Peyer's patch (tissue), 4 donors: ENCODE results near the gene MYD88. TPM values are rescaled to one million over a fixed set of nuclear protein-coding genes. Genes with fewer than 3 reads are reported as not detected.
"Not testable (repeated sequence)": the region's sequence is repeated elsewhere in the genome, so short reads cannot be mapped to it uniquely, and the experiment has no call there.

Experiments used
- DNase-seq, 3 donors: peaks; one replicate each; pipeline ENCODE4 v3.0.0-alpha.2; 2017 to 2019
- H3K27ac ChIP-seq, 4 donors: fragments of 200-600 bp; sonication (generic); one replicate each; pipeline ENCODE4 v1.5.1; 2016 to 2019
- H3K27me3 ChIP-seq, 2 donors: fragments of 200-600 bp; sonication (generic); one replicate each; pipeline ENCODE4 v1.5.1; 2019
- H3K36me3 ChIP-seq, 3 donors: fragments of 200-600 bp; sonication (generic); one replicate each; pipeline ENCODE4 v1.5.1; 2016 to 2019
- H3K4me1 ChIP-seq, 4 donors: fragments of 200-600 bp; sonication (generic); one replicate each; pipeline ENCODE4 v1.5.1; 2016 to 2019
- H3K4me3 ChIP-seq, 4 donors: fragments of 200-600 bp; sonication (generic); 1 replicate in 3 of 4; 2 replicates in 1 of 4; pipeline ENCODE4 v1.5.1; 2016 to 2019; ENCODE audit warnings: mild to moderate bottlenecking in 1 of 4
- H3K9me3 ChIP-seq, 4 donors: fragments of 200-600 bp; sonication (generic); one replicate each; pipeline ENCODE4 v1.5.1; 2016 to 2019; ENCODE audit warnings: mild to moderate bottlenecking in 1 of 4
- CTCF ChIP-seq, 6 experiments: fragments of 450-650 bp in 4 of 6; fragments of 200-600 bp in 2 of 6; sonication (generic) in 1 of 6; IDR thresholded peaks; one replicate each; pipeline ENCODE4 v1.5.1; 2017 to 2019; ENCODE audit warnings: antibody characterized with exemption in 6 of 6, mild to moderate bottlenecking in 3 of 6, moderate library complexity in 1 of 6
- POLR2A ChIP-seq, 2 donors: fragments of 450-650 bp; IDR thresholded peaks; one replicate each; pipeline ENCODE4 v1.5.1; 2017; ENCODE audit warnings: antibody characterized with exemption in 2 of 2, mild to moderate bottlenecking in 2 of 2, moderate library complexity in 2 of 2
- total RNA-seq, 4 donors: library from RNA; depleted of rRNA; stranded (reverse); fragments of >200 nt; gene quantifications; one replicate each; pipeline ENCODE4 v1.1.0, GENCODE V29; 2016

The MYD88 gene
- total RNA-seq, 4 donors from 2014 or later = 41.8 to 82.7 (median 73.8) TPM

DNA sequence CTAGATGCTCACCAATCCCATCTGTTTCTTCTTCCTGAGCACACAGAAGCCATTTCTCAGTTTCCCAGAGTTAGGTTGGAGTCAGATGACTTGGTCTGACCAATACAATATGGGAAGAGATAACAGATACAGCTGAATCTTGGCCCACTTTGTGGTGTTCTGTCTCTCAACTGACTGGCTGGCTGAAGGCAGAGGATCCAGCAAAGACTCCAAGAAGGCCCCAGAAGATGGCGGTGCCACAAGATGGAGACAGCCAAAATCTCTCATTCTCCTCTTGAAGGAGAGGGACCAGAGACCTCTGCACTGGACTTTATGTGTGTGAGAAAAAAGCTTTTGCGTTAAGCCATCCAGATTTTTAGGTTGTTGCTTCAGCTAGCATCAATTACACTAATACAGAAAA is 18.7 kb downstream of the MYD88 start:
- no peak overlapping the region for H3K27ac ChIP-seq
- H3K9me3 ChIP-seq = no peaks in the 10 kb centered on the region
- H3K36me3 ChIP-seq = no peaks in the 10 kb centered on the region
- TF ChIP-seq CTCF (IDR thresholded peaks at IDR 0.05) = no peak
- no peak for TF ChIP-seq POLR2A (IDR thresholded peaks at IDR 0.05)
- no peaks in the 10 kb centered on the region for H3K4me1 ChIP-seq
- no peaks in the 10 kb centered on the region for H3K27me3 ChIP-seq
- DNase-seq = no peak
- H3K4me3 ChIP-seq = no peak overlapping the region

GRCh38 chr3:38157595-38157994 is 19.1 kb downstream of the MYD88 start:
- DNase-seq = no peak
- H3K4me3 ChIP-seq = no peak overlapping the region
- TF ChIP-seq POLR2A (IDR thresholded peaks at IDR 0.05) (no peak), CTCF (IDR thresholded peaks at IDR 0.05) (no peak)

DNA sequence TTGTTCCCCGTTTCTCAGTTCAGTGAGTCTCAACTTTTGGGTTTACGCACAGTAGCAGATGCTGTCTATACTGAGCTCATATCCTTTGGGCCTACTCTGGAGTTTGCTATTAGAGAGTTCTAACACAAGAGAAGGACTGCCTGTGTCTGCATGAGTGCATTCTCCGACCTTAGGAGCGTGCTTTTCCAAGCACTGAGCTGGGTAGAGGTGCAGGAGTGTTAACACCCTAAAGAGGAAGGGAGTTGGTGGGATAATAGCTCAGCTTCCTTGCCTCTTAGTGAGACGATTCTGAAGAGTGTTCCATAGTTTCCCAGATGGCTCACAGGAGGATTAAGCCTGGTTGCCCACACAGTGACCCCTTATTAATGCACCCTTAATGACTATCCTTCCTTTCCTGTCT is 20.0 kb downstream of the MYD88 start:
- no peaks in the 10 kb centered on the region for H3K27me3 ChIP-seq
- H3K36me3 ChIP-seq = no peaks in the 10 kb centered on the region
- no peaks in the 10 kb centered on the region for H3K9me3 ChIP-seq
- TF ChIP-seq POLR2A (IDR thresholded peaks at IDR 0.05) (no peak), CTCF (IDR thresholded peaks at IDR 0.05) (no peak)
- no peak overlapping the region for H3K4me3 ChIP-seq
- H3K27ac ChIP-seq = no peak overlapping the region
- no peaks in the 10 kb centered on the region for H3K4me1 ChIP-seq
- DNase-seq = no peak

More at GRCh38 chr3:38157595-38157994, 19.1 kb downstream of the MYD88 start:
- H3K27me3 ChIP-seq = no peaks in the 10 kb centered on the region
- no peaks in the 10 kb centered on the region for H3K4me1 ChIP-seq
- no peaks in the 10 kb centered on the region for H3K9me3 ChIP-seq
- H3K36me3 ChIP-seq = no peaks in the 10 kb centered on the region
- no peak overlapping the region for H3K27ac ChIP-seq

DNA sequence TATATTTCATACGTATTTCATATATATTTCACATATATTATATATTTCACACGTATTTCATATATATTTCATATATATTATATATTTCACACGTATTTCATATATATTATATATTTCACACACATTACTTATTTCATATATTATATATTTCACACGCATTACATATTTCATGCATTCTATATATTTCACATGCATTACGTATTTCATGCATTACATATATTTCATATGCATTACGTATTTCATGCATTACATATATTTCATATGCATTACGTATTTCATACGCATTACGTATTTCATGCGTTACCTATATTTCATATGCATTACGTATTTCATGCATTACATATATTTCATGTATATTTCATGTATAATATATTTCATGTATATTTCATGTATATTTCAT is 22.2 kb downstream of the MYD88 start:
- not testable (repeated sequence) for H3K27ac ChIP-seq, H3K27me3 ChIP-seq, H3K4me3 ChIP-seq, H3K4me1 ChIP-seq, H3K36me3 ChIP-seq, DNase-seq, H3K9me3 ChIP-seq

DNA sequence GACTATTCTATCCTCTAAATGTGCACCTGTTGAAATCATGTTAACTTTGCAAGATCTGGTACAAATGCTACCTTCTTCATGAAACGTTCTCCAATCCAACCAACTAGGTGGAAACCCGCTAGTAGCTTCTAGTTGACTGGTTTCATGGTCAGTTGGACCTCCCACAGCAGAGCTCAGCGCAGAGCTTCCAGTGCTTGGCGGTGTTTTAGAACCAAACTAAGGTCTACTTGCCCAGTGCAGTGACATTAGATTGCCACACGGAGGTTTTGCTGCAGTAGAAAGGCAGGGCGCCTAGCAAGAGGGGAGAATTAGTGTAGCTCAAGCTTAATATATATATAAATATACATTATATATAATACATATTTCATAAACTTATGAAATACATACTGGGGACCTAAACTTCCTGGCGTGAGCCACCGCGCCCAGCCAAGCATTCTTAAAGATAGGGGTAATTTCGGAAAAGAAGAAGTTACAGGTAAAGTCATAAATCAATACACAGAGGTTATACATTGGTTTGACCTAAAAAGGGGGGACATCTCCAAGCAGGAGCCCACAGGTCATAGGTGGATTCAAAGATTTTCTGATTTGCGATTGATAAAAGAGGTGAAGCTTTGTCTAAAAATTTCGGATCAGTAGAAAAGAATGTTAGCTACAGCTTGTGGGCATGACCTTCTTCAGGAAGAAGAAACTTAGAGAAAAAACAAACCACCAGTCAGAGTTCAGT is 24.8 kb downstream of the MYD88 start:
- no peak for DNase-seq
- H3K27ac ChIP-seq = peak overlapping the region in 2 of 4 donors; percentile 96 to 98
- no peaks in the 10 kb centered on the region for H3K27me3 ChIP-seq
- no peak overlapping the region for H3K4me3 ChIP-seq
- H3K9me3 ChIP-seq = no peaks in the 10 kb centered on the region
- H3K36me3 ChIP-seq = no peaks in the 10 kb centered on the region
- peak in 3 of 6 experiments; percentile 15 to 28 (median 24) for TF ChIP-seq CTCF (IDR thresholded peaks at IDR 0.05)
- no peak for TF ChIP-seq POLR2A (IDR thresholded peaks at IDR 0.05)
- H3K4me1 ChIP-seq = peaks cover 0 to 12% (median 0%) of the 10 kb centered on the region in 4 donors

DNA sequence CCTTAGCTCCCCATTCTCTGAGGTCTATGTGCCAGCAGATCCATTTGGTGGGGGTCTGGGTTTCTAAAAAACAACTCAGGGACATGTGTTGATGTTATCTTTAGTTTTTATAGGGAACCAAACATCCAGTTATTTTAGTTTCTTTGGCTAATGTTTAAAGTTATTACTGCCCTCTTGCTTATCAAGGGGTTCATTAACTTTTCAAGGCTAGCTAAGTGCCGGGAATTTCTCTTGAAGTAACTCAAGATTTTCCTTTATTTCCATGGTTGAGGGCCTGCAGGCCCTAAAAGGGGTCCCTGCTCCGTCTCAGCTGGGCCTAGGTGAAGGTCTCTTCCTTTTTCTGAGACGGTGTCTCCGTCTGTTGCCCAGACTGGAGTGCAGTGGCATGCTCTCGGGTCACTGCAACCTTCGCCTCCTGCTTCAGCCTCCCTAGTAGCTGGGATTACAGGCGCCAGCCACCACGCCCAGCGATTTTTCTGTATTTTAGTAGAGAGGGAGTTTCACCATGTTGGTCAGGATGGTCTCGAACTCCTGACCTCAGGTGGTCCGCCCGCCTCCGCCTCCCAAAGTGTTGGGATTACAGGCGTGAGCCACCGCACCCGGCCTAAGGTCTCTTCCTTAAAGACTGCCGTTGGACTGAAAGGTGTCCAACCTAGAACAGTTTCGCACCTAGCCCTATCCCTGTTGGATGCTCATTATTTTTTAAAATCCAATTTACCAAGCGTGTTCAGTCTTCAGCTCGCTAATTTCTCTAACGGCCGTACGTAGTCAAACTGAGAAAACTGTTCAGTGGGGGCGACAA is 25.6 kb downstream of the MYD88 start:
- Histone ChIP-seq H3K9me3 (no peaks in the 10 kb centered on the region), H3K27me3 (no peaks in the 10 kb centered on the region), H3K27ac (peak overlapping the region; percentile 96 to 99 (median 97)), H3K4me1 (peaks cover 0 to 12% (median 0%) of the 10 kb centered on the region in 4 donors), H3K4me3 (peak overlapping the region; percentile 77 to 98 (median 95)), H3K36me3 (no peaks in the 10 kb centered on the region)
- TF ChIP-seq POLR2A (IDR thresholded peaks at IDR 0.05) (no peak), CTCF (IDR thresholded peaks at IDR 0.05) (no peak)
- peak in 1 of 3 donors; percentile 61 for DNase-seq
